OCI-LY1 (cell line): ENCODE measurements around the gene L3MBTL4.

Source experiments
- CTCF ChIP-seq: fragments of 200-600 bp; sonication (generic), shearing (Covaris generic); IDR thresholded peaks from 2 replicates; pipeline ENCODE4 v1.5.1; 2017; ENCODE audit warnings: mild to moderate bottlenecking, antibody characterized with exemption, low read length, moderate library complexity, mixed read lengths
- EZH2 ChIP-seq: fragments of 200-600 bp; sonication (generic), shearing (Covaris generic); IDR thresholded peaks from 2 replicates; pipeline ENCODE4 v1.8.0; 2017; ENCODE audit warnings: borderline replicate concordance, mixed run types, mild to moderate bottlenecking, antibody characterized with exemption, low read length, moderate library complexity, mixed read lengths

GRCh38 chr18:6078877-6079276 lies 335.8 kb downstream of the L3MBTL4 start:
- no peak for TF ChIP-seq CTCF
- TF ChIP-seq EZH2 = no peak
